Dedifferentiated amniotic fluid mesenchymal stem cell (primary cell): Measurements from ENCODE around the gene TSGA10IP.

Experiments used
- DNase-seq: peaks from one replicate; pipeline ENCODE4 v3.0.0-alpha.2; 2016; ENCODE audit errors: extremely low spot score

TSGA10IP gene

GRCh38 chr11:65976216-65977176, 31.2 kb downstream of the TSGA10IP start:
- no peak for DNase-seq

- DNase-seq: no peak
Observed at GRCh38 chr11:65977621-65978390, 32.5 kb downstream of the TSGA10IP start.

- no peak for DNase-seq
Observed at GRCh38 chr11:65978391-65979238, 33.3 kb downstream of the TSGA10IP start.

- DNase-seq: no peak
Observed at GRCh38 chr11:65979261-65979759, 34.0 kb downstream of the TSGA10IP start.

GRCh38 chr11:65981101-65981740, 35.9 kb downstream of the TSGA10IP start:
- DNase-seq: no peak

GRCh38 chr11:65981972-65982823, 36.9 kb downstream of the TSGA10IP start:
- DNase-seq: no peak

GRCh38 chr11:65982824-65983588, 37.7 kb downstream of the TSGA10IP start:
- DNase-seq: no peak

- no peak for DNase-seq
Observed at GRCh38 chr11:65983589-65983987, 38.3 kb downstream of the TSGA10IP start.

GRCh38 chr11:65987336-65987735, 42.1 kb downstream of the TSGA10IP start:
- DNase-seq: no peak

- DNase-seq: peak; percentile 97
Observed at GRCh38 chr11:65988791-65989592, 43.7 kb downstream of the TSGA10IP start.

- DNase-seq: no peak
Observed at GRCh38 chr11:65992056-65992455, 46.8 kb downstream of the TSGA10IP start.

- no peak for DNase-seq
Observed at GRCh38 chr11:65997286-65997685, 52.0 kb downstream of the TSGA10IP start.

- DNase-seq: peak; percentile 97
Observed at GRCh38 chr11:66001942-66002647, 56.8 kb downstream of the TSGA10IP start, which contains the start of the genes BANF1 and EIF1AD. BANF1 (plus strand) TSS chr11:66002503; CDS start chr11:66003251, 748 bp downstream. EIF1AD (minus strand) TSS chr11:66002157; CDS start chr11:66000389, 1,768 bp downstream.

GRCh38 chr11:66002648-66003225, 57.5 kb downstream of the TSGA10IP start:
- no peak for DNase-seq

- no peak for DNase-seq
Observed at GRCh38 chr11:66003291-66003690, 58.0 kb downstream of the TSGA10IP start.

GRCh38 chr11:66004186-66004585, 58.9 kb downstream of the TSGA10IP start:
- DNase-seq: no peak
